Osteoblast (primary cell): ENCODE data around the gene SOX8. TPM values are rescaled to one million over a fixed set of nuclear protein-coding genes. Genes with fewer than 3 reads are reported as not detected.

Source experiments
- DNase-seq: peaks from one replicate; pipeline ENCODE4 v3.0.0; 2011; ENCODE audit warnings: low spot score, mixed read lengths; ENCODE audit not compliant: insufficient read length; ENCODE audit errors: missing footprints
- H2AFZ ChIP-seq: 2 replicates; pipeline ENCODE4 v1.6.0; 2011; ENCODE audit warnings: mild to moderate bottlenecking, low read length
- H3K27ac ChIP-seq: 2 replicates; pipeline ENCODE4 v1.5.1; 2011; ENCODE audit warnings: mild to moderate bottlenecking, low read depth, low read length, moderate library complexity
- H3K27me3 ChIP-seq: 2 replicates; pipeline ENCODE4 v1.6.0; 2012; ENCODE audit warnings: mild to moderate bottlenecking, control low read depth, inconsistent platforms, low read length, moderate library complexity; ENCODE audit not compliant: insufficient read depth
- H3K36me3 ChIP-seq: 2 replicates; pipeline ENCODE4 v1.5.1; 2011; ENCODE audit warnings: mild to moderate bottlenecking, low read length, control low read depth, moderate library complexity; ENCODE audit not compliant: insufficient read depth
- H3K4me1 ChIP-seq: 2 replicates; pipeline ENCODE4 v1.5.1; 2011; ENCODE audit warnings: mild to moderate bottlenecking, low read length, control low read depth, moderate library complexity; ENCODE audit not compliant: insufficient read depth
- H3K4me2 ChIP-seq: 2 replicates; pipeline ENCODE4 v1.6.0; 2011; ENCODE audit warnings: mild to moderate bottlenecking, low read length; ENCODE audit not compliant: insufficient read depth
- H3K4me3 ChIP-seq: fragments of 200-600 bp; sonication (generic); 3 replicates; pipeline ENCODE4 v1.5.1; 2012; ENCODE audit warnings: mild to moderate bottlenecking, low read length, inconsistent platforms; ENCODE audit not compliant: insufficient read depth
- H3K79me2 ChIP-seq: 2 replicates; pipeline ENCODE4 v1.6.0; 2012; ENCODE audit warnings: mild to moderate bottlenecking, low read length, control low read depth, inconsistent platforms; ENCODE audit not compliant: insufficient read depth
- H3K9me3 ChIP-seq: 2 replicates; pipeline ENCODE4 v1.5.1; 2011; ENCODE audit warnings: low read depth, low read length, control low read depth
- H4K20me1 ChIP-seq: 2 replicates; pipeline ENCODE4 v1.6.0; 2012; ENCODE audit warnings: mild to moderate bottlenecking, low read length, control low read depth; ENCODE audit not compliant: insufficient read depth
- total RNA-seq: library from RNA; depleted of rRNA; stranded (reverse); fragments of >200 nt; gene quantifications from 2 replicates; pipeline ENCODE4 v1.2.3, GENCODE V29; 2012
- TF ChIP-seq, protein P1 (sequence below): IDR thresholded peaks from 2 replicates; pipeline ENCODE4 v1.5.1; 2011; ENCODE audit warnings: mild to moderate bottlenecking, low read depth, low read length, moderate library complexity; ENCODE audit errors: extremely low read depth

SOX8 gene
- total RNA-seq, 1 donor = not detected

DNA sequence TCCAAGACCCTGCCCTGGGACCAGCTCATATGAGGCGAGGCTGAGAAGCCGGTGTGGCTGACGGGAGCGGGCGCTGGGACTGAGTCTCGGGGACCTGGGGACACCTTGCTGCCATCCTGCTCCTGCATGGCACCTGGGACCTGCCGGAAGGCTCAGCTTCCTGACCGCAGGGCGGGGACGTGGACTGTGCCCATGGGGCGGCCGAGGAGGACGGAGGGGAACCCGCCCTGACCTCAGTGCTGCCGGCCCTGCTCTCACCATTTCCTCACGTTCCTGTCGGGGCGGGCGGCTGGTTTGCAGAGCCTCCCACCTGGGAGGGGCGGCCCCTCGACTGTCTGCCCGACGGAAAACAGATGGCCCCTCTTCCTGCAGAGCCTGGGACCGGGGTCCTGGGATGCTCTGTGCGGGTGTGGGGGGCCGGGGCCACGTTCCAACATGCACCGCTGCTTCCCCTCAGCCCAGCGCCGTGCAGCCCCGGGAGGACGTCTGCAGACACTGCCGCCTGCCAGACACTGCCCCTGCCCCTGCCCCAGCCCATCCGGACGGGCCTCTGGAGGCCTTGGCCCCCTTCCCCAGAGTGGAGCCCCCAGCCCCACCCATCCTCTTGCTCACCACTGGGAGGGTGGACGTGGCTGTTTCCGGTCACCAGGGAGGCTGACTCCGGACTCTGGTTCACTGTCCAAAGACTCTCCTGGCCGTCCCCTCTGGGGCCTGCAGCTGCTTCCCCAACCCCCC is 47.1 kb downstream of the SOX8 start:
- H3K9me3 ChIP-seq = no peaks in the 10 kb centered on the region
- H3K27ac ChIP-seq = no peak overlapping the region
- no peaks in the 10 kb centered on the region for H4K20me1 ChIP-seq
- TF ChIP-seq, protein P1, sequence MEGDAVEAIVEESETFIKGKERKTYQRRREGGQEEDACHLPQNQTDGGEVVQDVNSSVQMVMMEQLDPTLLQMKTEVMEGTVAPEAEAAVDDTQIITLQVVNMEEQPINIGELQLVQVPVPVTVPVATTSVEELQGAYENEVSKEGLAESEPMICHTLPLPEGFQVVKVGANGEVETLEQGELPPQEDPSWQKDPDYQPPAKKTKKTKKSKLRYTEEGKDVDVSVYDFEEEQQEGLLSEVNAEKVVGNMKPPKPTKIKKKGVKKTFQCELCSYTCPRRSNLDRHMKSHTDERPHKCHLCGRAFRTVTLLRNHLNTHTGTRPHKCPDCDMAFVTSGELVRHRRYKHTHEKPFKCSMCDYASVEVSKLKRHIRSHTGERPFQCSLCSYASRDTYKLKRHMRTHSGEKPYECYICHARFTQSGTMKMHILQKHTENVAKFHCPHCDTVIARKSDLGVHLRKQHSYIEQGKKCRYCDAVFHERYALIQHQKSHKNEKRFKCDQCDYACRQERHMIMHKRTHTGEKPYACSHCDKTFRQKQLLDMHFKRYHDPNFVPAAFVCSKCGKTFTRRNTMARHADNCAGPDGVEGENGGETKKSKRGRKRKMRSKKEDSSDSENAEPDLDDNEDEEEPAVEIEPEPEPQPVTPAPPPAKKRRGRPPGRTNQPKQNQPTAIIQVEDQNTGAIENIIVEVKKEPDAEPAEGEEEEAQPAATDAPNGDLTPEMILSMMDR = no peak
- H3K27me3 ChIP-seq = peaks cover 21% of the 10 kb centered on the region
- no peaks in the 10 kb centered on the region for H3K36me3 ChIP-seq
- no peak overlapping the region for H2AFZ ChIP-seq
- H3K4me1 ChIP-seq = no peaks in the 10 kb centered on the region
- no peak overlapping the region for H3K4me3 ChIP-seq
- no peaks in the 10 kb centered on the region for H3K79me2 ChIP-seq
- DNase-seq = no peak
- H3K4me2 ChIP-seq = no peak overlapping the region

DNA sequence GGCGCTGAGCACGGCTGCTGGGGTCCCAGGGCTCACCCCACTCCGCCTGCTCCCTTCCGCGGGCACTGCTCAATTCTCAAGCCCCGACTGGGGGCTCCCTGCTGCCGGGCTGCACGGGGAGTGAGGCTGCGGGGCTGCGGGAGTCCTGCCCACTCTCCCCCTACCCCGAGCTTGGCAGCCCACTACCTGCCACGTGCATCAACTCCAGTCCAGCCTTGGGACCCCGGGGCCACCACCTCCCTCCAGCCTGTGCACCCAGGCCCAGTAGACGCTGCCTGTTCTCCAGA is 47.6 kb downstream of the SOX8 start:
- TF ChIP-seq, protein P1 = no peak
- Histone ChIP-seq H2AFZ (no peak overlapping the region), H3K79me2 (no peaks in the 10 kb centered on the region), H3K4me2 (no peak overlapping the region), H4K20me1 (no peaks in the 10 kb centered on the region), H3K9me3 (no peaks in the 10 kb centered on the region), H3K27ac (no peak overlapping the region), H3K4me3 (no peak overlapping the region), H3K36me3 (no peaks in the 10 kb centered on the region), H3K27me3 (peaks cover 21% of the 10 kb centered on the region), H3K4me1 (no peaks in the 10 kb centered on the region)
- no peak for DNase-seq

DNA sequence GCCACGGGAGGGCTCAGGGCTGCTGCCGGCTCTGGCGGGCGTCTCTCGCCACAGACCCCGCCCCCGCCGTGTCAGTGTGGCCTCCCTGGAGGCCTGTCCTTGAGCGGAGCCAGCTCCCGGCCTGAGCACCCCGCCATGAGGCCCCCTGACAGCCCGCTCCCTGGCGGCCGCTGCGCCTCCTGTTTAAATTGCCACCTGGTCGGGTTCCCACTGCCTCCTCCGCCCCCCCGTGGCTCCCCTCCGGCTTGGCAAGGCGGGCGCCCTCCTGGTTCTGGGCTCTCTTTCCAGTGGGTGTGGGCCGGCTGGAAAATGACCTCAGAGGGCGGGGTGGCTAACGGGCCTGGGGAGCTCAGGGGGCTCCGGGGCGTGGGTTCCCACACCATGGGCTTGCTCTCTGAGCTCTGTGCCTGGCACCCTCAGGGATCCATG is 48.9 kb downstream of the SOX8 start:
- TF ChIP-seq, protein P1 = no peak
- Histone ChIP-seq H3K27me3 (peaks cover 18% of the 10 kb centered on the region), H3K36me3 (no peaks in the 10 kb centered on the region), H3K4me3 (no peak overlapping the region), H3K4me1 (no peaks in the 10 kb centered on the region), H3K4me2 (no peak overlapping the region), H3K27ac (no peak overlapping the region), H3K9me3 (no peaks in the 10 kb centered on the region), H4K20me1 (no peaks in the 10 kb centered on the region), H2AFZ (no peak overlapping the region), H3K79me2 (no peaks in the 10 kb centered on the region)
- no peak for DNase-seq

DNA sequence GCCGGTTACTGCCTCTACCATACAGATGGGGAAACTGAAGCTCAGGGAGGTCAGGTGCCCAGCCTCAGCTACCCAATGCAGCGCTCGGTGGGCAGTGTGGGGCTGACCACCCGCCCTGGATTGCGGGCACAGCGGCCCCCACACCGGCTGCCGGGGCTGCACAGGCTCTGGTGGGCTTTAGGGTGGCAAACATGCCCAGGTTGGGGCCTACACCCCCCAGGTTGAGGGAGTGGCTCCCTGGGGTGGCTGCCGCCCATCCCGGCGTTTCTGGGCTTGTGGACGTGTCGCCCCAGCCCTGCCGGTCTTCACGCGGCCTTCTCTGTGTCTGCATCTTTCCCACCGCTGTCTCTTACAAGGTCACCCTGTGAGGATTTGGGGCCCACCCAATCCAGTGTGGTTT is 50.1 kb downstream of the SOX8 start:
- TF ChIP-seq, protein P1 = no peak
- Histone ChIP-seq H3K9me3 (no peaks in the 10 kb centered on the region), H3K4me2 (no peak overlapping the region), H4K20me1 (no peaks in the 10 kb centered on the region), H3K27me3 (peaks cover 12% of the 10 kb centered on the region), H3K79me2 (no peaks in the 10 kb centered on the region), H3K4me3 (no peak overlapping the region), H3K4me1 (no peaks in the 10 kb centered on the region), H2AFZ (no peak overlapping the region), H3K36me3 (no peaks in the 10 kb centered on the region), H3K27ac (no peak overlapping the region)
- DNase-seq = no peak
